IMR-90 (cell line): ENCODE measurements around the gene PLA2G2F.

Source experiments
- POLR2A ChIP-seq: IDR thresholded peaks from 2 replicates; pipeline ENCODE4 v1.6.1; 2012; ENCODE audit warnings: mild to moderate bottlenecking, low read depth, low read length
- RFX5 ChIP-seq: IDR thresholded peaks from 2 replicates; pipeline ENCODE4 v1.8.0; 2012; ENCODE audit warnings: low read depth, mild to moderate bottlenecking, low read length, moderate library complexity

GRCh38 chr1:20115479-20115878 lies 23.6 kb upstream of the PLA2G2F start:
- TF ChIP-seq POLR2A (no peak), RFX5 (no peak)
